Stimulated activated CD8-positive, alpha-beta memory T cell treated with anti-CD3 and anti-CD28 coated beads, Interleukin-4, amount 100 ng/mL, for 4 hours (primary cell): ENCODE measurements around the gene TRPM3.

ENCODE experiments used
- DNase-seq, 2 donors: peaks; one replicate each; pipeline ENCODE4 v3.0.0-alpha.2; 2020; ENCODE audit warnings: low read depth in 2 of 2, low spot score in 1 of 2

Gene TRPM3

DNA sequence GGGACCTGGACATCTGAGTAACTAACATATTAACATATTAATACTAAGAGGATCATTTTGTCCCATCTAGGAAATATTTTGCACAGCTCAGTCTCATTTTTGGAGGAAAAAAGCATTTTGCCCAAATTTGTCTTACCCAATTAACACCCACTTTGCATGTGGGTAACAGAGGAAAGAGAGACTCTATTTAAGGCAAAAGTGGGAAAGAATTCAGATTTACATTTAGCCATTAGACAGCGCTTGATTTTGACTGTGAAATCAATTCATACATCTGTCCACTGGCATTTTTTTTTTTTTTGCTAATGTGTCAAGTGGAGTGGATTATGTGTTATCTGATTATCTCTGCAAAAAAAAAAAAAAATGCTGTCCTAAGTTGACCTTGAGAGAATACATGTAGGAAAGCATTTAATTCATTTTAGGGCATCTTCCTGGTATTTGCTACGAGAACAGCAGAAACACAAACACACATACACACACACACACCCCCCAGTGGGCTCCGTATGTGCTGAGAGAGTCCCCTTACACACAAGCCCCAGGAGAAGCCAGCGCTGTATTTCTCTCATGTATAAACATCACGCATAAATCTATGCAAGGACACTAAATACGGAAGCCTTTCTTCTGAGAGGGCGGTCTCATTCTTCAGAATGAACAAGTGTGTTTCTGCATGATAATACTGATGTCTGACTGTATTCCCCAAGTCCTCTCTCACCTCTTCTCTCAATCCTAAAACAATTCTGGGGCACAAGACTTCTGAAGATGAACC is 505.0 kb downstream of the TRPM3 start:
- DNase-seq = no peak

DNA sequence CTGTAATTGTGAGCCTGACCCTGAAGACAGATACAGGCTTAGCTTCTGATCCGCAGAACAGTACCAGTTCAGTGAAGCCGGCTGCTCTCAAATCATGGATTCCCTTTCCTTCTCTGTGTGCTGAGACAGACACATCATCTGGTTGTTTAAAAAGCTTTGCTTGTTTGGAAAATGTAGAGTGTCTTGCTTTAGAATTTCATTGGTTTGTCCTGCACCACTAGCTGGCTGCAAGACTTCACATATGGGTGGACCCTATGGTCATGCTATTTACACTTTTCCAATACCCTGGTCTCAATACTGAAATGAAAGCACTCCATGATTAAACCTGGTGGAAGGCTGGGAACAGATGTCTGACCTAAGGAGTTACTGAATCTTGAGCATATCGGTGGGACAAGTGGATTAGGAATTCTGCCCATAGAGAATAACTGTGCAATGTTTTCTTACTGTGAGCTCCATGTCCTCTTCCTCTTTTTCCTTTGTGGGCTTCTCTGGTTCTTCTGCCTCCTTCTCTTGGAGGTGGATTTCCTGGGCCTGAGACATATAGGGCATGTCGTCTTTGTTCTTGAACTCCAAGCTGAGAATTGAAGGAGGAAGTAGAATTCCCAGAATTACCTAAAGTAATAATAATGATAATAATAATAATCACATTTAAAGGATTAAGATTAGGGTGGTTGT is 505.8 kb downstream of the TRPM3 start:
- DNase-seq = no peak

DNA sequence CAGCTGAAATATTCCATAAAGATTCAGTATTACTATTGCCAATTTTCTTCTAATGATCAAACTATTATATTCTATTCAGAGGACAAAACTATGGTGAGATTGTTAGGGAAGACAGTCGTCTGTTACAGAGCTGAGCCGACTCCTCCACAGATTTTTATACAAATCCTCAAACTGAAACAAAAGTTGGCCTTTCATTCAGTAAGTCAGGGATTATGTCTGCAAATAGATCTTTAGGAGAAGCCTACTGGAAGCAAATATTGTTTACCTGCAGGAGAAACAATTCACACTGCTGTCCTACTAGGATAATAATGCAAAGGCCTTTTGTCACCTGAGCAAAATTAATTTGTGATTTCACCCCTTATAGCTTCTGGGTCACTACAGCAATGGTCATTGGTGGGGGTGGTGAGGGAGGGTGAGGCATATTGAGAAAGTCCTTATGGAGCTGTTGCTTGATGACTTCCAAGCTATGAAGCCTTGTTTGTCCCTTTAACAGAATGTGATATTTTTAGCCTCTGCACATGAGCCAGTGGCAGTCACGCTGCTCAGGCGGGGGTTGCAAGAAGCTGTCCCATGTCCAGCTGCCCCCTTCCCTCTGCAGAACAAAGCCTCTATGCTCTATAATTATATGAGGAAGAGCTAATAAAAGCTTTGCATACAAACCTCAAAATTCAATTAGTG is 506.5 kb downstream of the TRPM3 start:
- no peak for DNase-seq

DNA sequence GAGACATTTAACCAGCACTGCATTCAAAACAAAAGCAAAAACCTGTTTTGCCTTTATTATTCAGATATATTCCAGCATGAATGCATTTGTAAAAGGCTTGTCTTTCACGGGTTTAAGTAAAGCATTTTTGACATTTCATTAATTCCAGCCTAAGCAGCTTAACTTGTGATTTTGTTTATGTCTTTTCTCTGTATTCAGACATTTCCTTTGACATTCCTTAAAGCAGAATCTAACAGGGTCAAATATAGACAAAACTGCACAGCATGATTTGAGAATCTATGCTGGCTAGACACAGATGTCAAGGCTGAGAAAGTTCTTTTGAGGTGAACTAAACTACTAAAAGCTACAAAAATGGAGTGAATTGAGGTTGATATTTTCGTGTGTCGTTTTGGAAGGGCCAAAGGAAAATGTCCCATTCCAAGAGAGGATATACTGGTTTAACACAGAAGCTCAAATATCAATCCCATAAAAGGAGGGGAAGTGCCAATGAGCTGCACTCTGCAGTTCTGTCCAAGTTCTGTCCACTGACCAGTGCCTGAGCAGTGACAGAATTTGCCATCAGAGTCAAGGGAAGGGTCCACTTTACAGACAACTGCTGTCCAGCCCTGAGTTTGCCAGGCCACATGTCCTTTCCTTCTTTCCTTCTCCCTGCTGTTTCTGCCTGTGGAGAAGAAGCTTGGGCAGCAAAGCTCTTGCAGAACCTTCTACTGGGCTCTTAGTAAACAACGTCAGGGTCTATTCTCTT is 508.2 kb downstream of the TRPM3 start:
- no peak for DNase-seq

DNA sequence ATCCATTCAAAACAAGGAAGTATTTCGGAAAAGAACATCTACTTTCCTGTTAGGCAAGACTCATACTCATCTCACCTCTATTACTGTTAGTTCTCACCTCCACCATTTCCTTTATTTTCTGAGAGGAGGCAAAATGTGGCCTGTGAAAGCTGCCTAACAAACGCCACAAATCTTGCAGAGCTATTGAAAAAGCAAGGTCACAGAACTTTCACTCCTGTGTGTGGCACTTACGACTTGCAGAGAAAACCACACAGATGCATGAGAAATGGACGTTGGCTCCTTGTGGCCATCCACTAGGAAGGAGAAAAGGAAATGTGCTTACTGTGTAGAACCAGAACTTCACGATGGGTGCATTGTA is 511.2 kb downstream of the TRPM3 start:
- no peak for DNase-seq

DNA sequence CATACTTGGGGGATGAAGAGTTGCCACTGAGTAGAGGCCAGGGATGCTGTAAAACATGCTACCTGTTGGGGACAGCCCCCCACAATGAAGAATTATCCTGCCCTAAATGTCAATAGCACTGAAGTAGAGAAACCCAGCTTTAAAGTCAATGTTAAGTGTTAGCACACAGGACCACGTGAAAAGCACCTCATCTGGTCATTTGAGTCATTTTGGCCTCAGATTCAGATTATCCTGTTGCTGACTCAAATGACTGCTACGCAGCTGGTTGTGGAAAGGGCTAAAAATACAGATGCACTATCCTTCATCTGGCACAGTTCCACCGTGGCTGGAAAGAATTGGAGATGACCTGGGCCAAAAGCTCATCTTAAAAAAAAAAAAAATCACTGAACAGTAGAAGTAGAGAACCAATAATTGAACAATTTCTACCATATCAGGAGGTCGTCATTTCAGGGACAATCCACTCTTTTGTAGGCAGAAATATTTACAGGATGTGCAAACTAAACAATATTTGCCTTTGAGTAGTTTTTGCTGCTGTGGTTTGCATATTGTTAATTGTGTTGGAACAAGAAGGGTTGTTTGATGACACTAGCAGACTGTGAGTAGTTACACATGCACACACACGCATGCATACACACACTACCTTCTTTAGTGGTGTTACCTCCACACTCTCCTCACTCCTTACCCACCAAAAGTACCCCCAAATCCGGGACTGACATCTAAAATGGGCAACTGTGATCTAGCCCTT is 511.7 kb downstream of the TRPM3 start:
- DNase-seq = no peak

DNA sequence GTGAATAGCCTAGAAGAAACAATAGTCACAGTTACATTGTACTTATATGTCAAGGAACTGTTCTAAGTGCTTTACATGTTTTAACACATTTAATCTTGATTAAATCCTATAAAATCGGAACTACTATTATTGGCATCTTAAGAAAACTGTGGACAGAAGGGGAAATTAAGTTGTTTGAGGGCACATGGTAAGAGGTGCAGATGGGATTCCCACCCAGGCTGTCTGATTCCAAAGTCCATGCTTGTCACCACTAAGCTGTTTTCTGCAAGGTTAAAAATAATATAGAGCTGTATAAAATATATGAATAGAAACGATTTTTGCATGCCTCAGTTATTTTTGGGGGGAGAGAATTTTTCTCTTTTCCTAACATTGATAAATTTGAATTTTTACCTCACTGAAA is 512.4 kb downstream of the TRPM3 start:
- DNase-seq = no peak

DNA sequence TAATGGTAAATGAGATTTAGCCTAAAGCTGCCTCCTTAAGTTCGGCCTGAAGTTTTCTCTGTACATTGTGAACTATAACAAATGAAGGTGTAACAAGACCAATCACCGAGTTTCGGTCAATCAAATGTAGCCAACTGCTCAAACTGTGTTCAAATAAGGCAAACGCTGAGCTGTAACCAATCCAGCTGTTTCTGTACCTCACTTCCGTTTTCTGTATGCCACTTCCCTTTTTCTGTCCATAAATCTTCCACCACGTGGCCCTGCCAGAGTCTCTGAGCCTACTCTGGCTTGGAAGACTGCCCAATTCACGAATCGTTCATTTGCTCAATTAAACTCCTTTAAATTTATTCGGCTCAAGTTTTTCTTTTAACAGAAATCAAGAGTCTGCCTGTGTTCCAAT is 513.5 kb downstream of the TRPM3 start:
- no peak for DNase-seq

DNA sequence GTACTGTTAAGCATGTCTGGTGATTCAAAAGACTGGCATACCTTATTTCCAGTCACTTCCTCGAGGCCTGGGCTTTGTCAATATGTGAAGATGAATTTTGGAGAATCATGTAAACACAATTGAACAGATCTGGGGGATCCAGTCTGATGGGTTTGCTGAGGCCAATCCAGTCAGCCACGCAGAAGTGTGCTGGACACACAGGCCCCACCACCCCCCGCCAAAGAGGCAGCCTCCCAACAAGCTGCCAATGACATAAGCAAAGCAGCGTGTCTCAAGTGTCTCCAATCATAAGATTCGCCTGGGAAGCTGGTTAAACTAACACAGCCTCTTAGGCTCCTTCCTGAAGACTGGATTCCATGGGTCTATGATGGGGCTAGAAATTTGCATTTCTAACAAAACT is 514.1 kb downstream of the TRPM3 start:
- DNase-seq = no peak

DNA sequence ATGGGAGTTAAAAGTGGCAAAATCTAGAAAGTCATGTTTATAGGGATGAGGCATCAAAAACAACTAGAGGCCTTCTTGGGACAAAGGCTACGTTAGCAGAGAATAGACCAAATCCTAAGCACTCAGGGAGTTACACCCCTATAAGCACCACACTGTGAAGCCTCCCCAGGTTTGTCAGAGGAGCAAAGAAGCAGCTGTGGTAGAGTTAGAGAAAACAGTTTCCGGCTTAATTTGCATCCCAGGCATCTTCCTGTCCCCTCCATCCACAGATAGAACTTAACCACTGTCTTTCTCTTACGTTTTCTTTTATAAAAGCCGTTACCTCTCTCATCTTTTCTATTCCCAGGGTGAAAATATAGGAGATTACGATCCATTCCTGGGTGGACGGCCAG is 518.4 kb downstream of the TRPM3 start:
- DNase-seq = no peak

DNA sequence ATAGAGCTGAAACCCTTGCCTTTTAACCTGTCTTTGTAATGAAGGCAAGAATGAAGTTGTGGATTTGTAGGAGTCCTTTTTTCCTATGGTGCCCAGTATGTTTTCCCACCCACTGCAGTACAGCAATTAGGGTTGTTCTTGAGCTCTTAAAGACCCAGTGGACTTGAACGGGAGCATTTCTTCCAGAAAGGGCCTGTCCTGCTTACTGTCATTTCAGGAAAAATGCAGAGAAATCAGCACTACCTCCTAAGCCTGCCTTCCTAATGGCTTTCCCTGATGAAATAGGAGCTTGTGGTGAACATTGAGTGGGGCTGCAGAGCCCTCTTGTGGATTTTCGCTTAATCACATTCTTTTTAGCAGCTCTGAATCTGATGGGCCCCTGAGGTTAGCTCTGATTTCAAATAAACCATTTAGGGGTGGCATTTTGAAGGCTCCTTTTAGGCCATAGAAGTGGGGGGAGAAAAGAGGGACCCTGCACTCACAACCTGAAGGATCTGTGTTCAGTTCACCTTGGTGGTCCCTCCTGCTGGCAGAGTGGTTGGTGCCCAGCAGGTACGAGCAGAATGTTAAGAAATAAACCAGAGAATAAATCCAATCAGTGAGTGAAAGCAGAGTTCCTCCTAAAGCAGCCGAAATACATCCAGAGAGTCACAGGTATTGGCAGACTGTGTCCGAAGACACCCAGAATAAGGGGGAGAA is 519.0 kb downstream of the TRPM3 start:
- peak; percentile 1 to 4 for DNase-seq

DNA sequence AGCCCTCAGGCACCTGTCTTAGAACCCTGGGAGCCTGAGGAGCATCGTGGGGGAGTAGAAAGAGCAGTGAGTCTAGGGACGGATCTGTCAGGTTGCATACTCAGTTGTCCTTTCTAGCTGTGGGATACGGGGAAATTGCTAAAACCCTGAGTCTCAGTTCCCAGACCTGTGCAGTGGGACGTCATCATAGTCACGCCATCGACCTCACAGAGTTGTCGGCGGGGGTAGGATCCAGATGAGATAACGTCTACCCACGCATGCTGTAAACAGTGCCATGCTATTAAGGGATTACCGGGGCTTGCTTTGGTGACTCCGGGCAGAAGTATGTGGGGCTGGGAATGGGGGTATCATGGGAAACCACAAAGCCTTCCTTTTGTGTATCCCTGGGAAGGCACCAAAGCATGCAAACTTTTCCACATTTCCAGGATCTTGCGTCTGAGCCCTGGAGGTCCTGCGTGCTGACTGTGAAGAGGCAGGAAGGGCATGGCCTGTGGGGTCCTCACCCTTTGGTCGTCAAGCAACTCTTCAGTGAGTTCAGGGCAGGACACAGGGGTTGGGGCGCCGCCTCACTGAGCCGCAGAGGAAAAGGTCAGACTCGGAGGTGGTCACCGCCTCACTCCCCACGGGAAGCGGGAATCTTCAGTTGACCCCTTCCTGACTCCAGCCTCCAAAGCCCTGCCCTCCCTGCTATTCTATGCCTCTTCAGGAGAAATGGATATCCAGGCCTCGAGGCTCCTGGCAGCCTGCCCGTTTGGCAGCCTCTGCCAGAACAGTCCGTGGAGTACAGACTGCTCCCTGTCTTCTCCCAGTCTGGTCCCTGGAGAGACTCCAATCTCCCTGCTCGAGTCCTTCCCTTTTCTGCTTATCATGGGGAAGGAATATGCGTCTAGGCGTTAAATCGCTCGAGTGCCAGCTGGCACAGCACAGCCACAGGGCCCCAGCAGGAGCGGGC is 520.1 kb downstream of the TRPM3 start:
- no peak for DNase-seq

DNA sequence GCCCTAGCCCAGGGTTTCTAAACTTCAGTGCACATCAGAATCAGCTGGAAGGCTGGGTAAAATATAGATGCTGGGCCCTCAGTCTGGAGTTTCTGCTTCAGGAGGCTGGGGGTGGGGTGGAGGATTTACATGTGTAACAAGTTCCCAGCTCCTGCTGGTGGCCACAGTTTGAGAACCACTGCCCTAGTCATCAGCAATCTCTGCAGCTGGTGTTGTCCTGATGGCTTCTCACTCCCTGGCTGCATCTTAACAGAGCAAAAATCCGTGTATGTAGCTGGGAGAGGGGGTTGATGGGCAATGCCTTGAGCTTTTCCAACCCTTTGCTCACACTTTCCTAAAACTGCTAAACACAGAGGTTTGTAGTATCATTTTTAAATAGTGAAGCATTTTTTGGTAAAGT is 520.9 kb downstream of the TRPM3 start:
- DNase-seq = no peak

DNA sequence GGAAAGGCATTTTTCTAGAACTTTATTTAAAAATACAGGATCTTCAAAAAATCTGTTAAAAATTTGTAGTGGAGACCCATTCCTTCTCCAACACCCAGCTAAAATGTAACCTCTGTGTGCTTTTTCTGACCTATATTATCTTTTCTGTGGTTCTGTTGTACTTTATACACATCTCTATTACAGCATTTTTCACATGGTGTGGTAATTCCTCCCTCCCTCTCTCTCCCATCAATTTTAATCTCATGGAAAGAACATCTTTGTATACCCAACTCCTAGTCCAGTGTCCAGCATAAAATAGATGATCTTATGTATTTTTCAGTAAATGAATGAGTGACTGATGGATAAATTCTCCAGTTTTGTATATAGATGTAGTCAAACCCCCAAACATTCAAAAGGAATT is 523.5 kb downstream of the TRPM3 start:
- no peak for DNase-seq

DNA sequence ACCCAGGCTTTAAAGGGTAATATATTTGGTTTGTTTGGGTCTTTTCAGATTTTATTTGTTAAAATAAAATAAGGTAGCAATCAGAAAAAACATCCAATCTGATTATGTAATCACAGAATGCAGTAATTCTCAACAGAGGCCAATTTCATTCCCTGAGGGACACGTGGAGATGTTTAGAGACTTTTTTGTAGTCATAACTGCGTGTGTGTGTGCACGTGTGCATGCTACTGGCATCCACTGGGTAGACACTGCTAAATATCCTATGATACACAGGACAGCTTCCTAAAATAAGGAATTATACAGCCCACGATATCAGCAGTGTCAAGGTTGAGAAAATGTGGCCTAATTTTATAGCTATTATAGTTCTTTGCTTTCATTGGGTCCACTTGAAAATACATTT is 526.2 kb downstream of the TRPM3 start:
- no peak for DNase-seq

DNA sequence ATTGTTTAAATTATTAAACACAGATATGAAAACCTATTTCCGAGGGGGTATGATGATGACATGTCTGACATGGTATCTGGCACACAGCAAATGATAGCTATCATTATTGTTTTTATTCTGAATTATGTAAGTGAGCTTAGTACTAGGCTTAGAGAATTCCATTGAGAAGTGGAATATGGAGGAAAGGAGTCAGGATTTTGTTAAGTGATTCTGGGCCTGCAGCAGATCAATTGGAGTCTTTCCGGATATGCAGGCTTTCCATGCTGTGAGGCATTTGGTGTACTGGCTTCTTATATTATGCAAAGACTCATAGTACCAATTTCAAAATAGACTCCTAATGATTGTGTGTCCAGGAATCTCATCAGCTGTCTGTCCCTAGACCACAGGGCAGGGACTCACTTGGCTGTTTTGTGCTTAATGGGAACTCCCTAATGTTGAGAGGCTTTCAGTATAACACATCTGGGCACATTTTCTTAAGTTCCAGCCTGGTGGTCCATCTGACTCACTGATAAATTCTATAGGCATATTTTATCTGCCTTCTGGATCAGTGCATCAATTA is 527.0 kb downstream of the TRPM3 start:
- no peak for DNase-seq

DNA sequence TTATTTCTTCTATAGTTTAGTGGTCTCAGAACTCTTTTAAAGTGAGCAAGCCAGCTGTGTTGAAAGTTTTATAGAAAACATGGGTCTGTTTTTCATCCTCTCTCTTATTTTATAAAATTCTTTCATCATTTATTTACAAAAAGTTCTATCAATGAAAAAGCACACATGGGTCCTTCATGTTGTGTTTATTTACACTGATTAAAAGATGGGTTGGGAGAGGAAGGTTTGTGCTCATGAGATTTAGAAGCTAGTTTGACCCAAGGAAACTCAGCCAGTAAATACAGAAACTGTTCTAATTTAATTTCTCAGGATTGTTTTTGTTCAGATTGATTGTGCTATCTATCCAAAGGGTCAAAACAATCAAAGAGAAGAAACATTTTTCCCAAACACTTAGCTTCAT is 528.2 kb downstream of the TRPM3 start:
- no peak for DNase-seq

DNA sequence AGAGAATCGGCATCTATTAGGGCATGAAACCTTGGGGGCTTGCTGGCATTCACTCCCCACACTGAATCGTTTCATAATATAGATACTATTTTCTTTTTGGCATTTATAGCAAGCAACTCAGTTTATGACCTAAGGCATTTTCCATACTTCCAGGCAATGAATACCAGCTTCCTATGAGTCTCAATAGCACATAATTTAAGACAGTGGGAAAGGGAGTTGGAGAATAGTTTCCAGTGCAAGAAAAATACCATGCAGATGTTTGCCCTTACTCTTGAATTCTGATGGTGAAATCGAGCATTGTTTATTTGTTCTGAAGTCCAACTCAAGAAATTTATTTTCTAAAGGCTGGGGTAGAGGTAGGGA is 531.1 kb downstream of the TRPM3 start:
- DNase-seq = no peak
